Endometrial microvascular endothelial cells (primary cell): ENCODE measurements around the gene CA10. TPM values are rescaled to one million over a fixed set of nuclear protein-coding genes. Genes with fewer than 3 reads are reported as not detected.

Experiments used
- in situ Hi-C: cut with HindIII; loops from 2 replicates; pipeline ENCODE4 v1.10.0; 2017; ENCODE audit warnings: low sequenced_read_pairs, low pct_unique_long_range_greater_than_20kb; ENCODE audit errors: inconsistent ontology term
- total RNA-seq: library from RNA; depleted of rRNA; stranded (reverse); fragments of >200 nt; gene quantifications from one replicate; pipeline ENCODE4 v1.2.3, GENCODE V29; 2015; ENCODE audit errors: inconsistent ontology term

The CA10 gene
- total RNA-seq, 1 donor from 2014 or later = not detected

DNA sequence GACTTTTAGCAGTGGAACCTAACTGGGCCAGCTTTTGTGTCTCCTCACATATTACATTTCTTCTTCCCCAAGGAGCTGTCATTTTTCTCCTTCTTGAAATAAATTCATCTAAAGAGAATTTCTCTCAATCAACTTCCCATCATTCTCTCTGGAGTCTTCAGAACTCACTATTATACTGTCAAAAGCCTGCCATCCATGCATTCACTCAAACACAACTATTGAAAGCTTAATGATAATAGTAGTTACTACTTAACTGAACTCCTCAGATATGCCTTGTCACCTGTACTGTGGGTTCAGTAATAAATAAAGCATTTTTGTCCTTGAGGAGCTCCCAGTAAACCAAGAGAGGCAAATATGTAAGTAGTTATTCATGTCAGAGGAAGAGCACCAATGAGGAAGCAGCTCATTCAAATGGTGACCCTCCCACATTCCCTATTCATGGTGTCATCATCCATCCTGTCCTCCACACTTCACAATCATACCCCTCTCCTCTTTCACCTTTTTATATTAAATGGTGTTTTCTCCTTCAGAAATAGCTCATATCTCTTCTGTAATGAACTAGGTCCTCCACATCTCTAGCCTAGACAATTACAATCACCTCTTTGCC lies 162.6 kb downstream of the CA10 start:
- in situ Hi-C loops = no loop called here

- in situ Hi-C loops = no loop called here
Observed at GRCh38 chr17:51992864-51993416, 165.6 kb downstream of the CA10 start.

DNA sequence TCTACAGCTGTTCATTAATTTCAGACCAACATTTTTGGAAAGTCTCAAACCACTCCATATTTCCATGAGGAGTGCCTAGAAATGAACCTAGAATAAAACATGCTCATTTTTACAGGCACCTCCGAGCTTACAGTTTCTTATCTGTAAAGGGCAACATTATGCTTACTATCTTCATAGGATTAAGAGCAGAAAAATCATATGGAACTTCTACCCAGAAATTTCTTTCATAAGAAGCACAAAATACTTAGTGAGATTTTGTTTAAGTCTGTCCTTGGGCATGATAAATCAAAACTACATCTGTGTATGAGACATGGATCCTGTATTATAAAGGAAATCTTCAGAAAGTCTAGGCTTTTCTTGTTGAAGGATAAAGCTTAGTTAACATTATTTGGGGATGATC lies 187.4 kb downstream of the CA10 start:
- in situ Hi-C loops = no loop called here

DNA sequence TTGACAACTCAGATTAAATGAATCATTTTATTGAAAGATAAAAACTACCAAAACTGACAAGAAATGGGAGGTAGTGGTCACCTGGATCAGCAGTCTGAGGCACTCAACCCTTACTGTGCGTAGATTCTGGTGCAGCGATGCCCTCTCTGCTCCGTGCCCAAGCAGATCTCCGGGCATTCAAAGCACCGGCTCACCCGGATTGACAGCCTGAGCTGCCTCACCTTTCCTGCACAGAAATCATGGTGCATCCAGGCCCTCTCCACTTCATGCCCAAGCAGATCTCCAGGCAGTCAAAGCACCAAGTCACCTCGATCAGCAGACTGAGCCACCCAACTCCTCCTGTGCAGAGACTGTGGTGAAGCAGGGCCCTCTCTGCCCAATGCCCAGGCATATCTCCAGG lies 196.8 kb downstream of the CA10 start:
- in situ Hi-C loops = no loop called here

GRCh38 chr17:51957786-51958185 lies 200.7 kb downstream of the CA10 start:
- in situ Hi-C loops = no loop called here

DNA sequence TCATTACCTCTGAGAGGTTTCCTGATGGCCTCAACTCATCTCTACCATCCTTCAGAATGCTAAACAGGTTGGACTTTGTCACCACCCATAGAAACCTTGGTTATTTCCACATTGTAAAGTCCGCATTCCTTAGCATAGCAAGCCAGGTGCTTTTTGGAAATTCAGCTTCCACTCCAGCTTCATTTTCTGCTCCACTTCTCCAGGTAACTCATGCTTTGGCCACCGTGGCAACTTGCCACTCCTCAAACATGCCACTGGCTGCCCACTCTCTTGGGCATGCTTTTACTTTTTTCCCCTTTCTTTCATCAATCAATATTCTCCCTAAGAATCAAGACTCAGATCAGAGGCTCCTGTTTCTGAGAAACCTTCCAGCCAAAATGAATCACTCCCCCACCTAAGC lies 203.3 kb downstream of the CA10 start:
- in situ Hi-C loops = no loop called here

DNA sequence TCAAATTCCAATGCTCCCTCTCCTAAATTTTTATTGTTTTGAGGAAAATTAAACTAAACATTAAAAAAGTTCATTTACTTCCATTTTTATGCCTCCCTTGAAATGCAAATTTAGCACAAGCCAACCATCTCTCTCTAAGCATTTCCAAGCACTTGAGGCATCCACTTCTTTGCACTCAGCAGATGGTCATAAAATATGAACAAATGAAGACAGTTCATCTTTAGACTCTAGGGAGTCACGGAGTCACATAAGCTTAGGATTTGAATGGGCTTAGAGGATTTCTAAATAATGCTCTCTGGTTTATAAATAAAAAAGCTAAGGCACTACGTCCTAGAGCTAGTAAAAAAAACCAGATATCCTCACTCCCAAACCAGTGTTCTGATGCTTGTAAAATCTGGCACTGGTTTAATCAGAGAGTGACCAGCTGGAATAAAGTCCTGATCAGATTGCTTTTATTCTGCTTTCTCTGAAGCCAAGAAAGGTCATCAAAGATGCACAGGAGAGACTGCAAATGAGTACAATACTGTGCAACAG lies 204.2 kb downstream of the CA10 start:
- in situ Hi-C loops = no loop called here

DNA sequence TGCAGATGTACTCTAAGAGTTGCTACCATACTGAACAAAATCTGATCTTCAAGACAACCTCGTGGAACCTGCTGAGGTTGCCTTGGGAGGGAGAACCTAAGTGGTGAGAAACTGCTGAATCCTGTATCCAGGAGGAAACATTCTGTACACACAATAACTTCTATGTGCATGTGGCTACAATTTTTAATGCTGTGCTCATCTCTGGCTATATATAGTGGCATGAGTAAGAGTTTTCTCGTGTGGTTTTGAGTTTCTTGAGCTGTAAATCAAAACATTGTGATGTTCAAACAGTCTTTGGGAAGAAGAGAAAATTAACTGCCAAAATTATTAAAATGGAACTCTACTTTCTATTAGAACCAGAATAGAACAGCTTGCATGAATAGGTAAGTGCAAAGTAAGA lies 206.8 kb downstream of the CA10 start:
- in situ Hi-C loops = no loop called here

DNA sequence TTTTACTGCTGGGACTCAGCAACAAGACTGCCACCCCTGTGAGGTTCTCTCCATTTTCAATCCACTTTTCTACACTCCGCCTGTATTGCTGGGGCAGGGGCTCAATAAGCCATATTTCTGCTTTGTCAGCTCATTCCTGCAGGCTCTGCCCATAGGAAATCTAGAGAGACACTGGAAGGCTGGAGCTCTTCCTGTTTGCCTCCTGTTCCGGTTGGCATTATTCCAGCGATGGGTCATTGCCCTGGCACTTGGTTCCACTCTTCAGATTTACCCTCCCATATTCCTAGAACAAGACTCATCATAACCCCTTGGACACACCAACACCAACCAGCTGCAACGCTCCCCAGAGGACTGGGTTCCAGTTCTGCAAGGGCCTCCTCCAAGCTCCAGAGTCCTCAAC lies 210.4 kb downstream of the CA10 start:
- in situ Hi-C loops = no loop called here

GRCh38 chr17:51947160-51947735 lies 211.3 kb downstream of the CA10 start:
- in situ Hi-C loops = no loop called here

- in situ Hi-C loops = no loop called here
Observed at GRCh38 chr17:51946311-51946710, 212.2 kb downstream of the CA10 start.

DNA sequence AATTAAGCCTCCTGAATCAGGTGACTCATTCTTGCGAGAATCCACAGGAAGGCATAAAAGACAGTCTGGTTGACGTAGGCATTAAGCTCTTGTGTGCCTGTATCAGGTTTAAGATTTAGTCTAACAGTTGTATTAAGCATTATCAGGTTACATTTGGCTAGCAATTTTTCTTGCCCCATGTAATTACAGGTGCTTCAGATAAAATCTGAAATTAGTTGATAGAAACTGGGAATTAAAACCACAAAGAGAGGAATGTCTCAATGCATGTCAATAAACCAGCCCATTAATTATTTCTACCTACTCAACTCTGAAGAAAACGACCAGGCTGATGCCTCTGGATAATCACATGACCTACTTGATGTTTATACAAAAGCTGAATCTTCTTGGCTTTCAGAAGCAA lies 217.2 kb downstream of the CA10 start:
- in situ Hi-C loops = no loop called here

GRCh38 chr17:51937264-51937663 lies 221.2 kb downstream of the CA10 start:
- in situ Hi-C loops = no loop called here

DNA sequence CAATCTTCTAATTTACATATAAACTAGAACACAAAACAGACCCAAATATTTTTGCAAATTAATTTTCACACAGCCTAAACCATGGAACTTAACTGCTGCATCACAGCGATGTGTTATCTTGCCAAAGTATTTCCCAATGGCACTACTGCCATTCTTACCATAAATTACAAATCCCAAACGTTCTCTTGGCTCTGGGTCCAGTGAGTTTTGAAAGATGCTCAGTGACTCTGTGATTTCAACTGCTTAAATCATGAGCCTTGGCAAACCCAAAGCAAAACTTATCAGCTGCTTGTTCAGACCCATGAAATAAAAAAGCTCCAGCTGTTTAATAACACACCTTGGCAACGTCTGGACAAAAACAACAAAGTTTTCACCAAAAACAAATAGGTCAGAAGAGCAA lies 223.0 kb downstream of the CA10 start:
- in situ Hi-C loops = no loop called here

DNA sequence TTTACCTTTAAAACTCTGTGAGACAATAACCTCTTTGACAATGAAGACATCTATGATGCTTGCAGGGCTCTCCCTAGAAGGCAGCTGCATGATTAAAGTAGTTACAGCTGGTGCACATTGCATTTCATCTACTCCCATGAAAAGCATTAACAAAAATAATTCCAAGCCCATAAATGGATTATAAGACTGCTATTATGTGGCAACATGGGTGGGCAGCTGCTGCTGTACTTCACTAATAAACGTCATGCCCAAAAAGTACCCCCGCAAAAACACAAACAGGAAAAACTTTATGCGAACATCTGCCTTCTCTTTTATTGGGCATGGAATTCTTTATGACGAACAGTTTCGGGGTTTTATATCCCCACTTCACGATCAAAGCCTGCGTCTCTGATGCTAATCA lies 224.9 kb downstream of the CA10 start:
- in situ Hi-C loops = no loop called here

DNA sequence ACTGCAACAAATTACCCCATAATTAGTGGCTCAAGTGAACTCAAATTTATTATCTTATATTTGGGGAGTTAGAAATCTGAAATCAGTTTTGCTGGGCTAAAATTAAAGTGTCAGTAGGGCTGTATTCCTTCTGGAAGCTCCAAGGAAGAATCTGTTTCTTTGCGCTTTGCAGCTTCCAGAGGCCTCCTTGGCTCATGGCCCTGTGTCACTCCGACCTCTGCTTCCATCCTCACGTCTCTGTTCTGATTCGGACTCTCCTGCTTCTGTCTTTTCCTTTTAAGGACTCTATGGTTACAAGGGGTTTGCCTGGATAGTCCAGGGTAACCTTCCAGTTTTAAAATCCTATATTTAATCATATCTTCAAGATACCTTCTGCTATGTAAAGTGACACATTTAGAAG lies 232.1 kb downstream of the CA10 start:
- in situ Hi-C loops = no loop called here

DNA sequence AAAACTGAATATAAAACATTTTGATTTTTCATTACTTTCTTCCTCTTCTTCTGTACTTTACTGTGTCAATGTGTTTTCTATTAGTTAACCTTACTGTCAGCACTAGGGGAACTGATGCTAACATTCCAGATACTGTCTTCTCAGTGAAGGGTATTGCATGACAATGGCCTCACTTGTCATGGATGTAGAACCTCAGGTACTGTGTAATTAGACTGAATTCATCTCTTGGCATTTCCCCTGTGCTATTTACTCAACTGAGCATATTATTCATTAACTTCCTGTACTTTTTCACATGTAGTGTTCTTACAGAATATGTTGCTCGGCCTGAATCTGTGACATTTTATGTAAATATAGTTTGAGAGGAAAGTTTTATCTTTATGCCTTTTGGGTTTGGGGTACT lies 237.0 kb downstream of the CA10 start:
- in situ Hi-C loops = no loop called here

GRCh38 chr17:51914577-51914976 lies 243.9 kb downstream of the CA10 start:
- in situ Hi-C loops = no loop called here

DNA sequence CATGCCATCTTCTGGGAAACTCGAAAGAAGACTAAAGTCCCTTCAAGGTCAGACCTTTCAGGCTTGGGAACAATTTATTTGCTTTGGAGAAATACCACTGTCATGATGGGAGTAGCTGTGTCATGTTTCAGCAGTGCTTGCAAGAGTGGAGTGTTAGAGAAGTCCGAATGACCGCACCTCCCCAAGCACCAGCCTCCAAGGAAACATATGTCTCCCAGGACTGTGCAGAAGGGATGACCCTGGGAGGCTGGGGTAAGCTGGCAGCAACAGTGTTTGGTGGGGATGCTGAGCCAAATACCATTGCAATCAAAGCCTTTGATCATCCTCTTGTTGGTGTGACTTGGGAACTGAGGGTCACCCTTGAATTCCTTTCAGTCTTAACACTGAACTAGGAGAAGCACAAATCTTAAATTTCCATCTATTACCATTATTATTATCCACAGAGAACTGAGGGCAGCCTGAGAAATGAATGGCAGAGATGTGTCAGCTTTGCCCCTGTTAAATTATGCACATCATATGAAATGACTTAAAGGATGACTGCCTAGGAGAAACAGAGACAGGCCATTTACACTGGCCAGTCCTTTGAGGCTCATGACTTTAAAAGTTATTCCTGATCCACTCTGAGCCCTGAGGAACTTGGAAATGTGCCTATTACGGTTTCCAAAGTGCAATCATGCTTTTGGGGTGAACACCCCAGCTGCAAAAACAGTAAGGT lies 244.9 kb downstream of the CA10 start:
- in situ Hi-C loops = no loop called here

DNA sequence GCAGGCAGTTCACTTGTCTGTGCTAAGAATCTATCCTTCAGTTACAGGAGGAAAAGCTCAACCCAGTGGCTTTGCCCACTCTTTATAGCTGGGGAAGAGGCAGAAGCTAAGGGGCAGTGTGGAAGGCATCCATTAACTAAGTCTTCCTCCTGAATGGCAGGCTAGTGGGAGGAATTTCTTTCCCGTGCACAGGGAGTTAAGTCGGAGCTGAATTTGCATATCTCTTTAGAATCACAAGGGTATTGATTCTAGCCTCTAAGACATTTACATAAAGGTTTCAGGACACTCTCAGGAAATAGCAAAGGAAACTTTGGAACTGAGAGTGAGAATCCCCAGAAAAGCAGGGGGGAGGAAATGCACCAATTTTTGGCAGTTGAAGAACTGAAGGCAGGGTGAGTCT lies 245.6 kb downstream of the CA10 start:
- in situ Hi-C loops = no loop called here
